Measurements from ENCODE around the gene BOD1L1.
A peak's percentile ranks its signal among the peaks of the same experiment; 100 is the strongest.

BOD1L1 gene

GRCh38 chr4:13548059-13548983 is 79.2 kb downstream of the BOD1L1 start:
- ChIA-PET CTCF (interaction anchor here (0.7 to 1.8 kb wide), 6 partner anchors 93 to 832 kb away, joined by 3 to 10 read pairs (median 4); no protein-coding TSS in a partner anchor), POLR2A (no interaction called here)
- Histone ChIP-seq H3K9me3 (ENCODE audit: control insufficient read depth, insufficient read depth, low read depth, low read length) (no peaks in the 10 kb centered on the region), H3K27ac (ENCODE audit: extremely low read depth, low read depth, low read length) (no peak overlapping the region; the same call in 1 of the 2 replicates), H3K4me3 (ENCODE audit: low read depth, low read length) (peak overlapping the region; percentile 37), H3K36me3 (ENCODE audit: control insufficient read depth in 2 of 2, insufficient read depth in 1 of 2, low read length in 2 of 2) (no peaks in the 10 kb centered on the region), H3K4me1 (ENCODE audit: control insufficient read depth, insufficient read depth, low read length) (no peaks in the 10 kb centered on the region)
- TF ChIP-seq TRIM28 (IDR thresholded peaks at IDR 0.05; ENCODE audit: borderline replicate concordance, low read length) (no peak), ZFP69B (tag by site-specific recombination; IDR thresholded peaks at IDR 0.05) (no peak), PATZ1 (tag by site-specific recombination; IDR thresholded peaks at IDR 0.05) (no peak), ZNF391 (tag by site-specific recombination; IDR thresholded peaks at IDR 0.05; ENCODE audit: borderline replicate concordance, low read depth) (no peak), ZNF510 (tag by site-specific recombination; IDR thresholded peaks at IDR 0.05; ENCODE audit: insufficient replicate concordance) (no peak), PRDM2 (tag by site-specific recombination; IDR thresholded peaks at IDR 0.05; ENCODE audit: borderline replicate concordance) (no peak), HOXC10 (CRISPR knock-in tag; IDR thresholded peaks at IDR 0.05) (no peak), ZBTB1 (tag by site-specific recombination; IDR thresholded peaks at IDR 0.05) (no peak), ZNF571 (tag by site-specific recombination; IDR thresholded peaks at IDR 0.05) (no peak), ZNF132 (tag by site-specific recombination; IDR thresholded peaks at IDR 0.05; ENCODE audit: borderline replicate concordance) (no peak), SALL2 (tag by site-specific recombination; IDR thresholded peaks at IDR 0.05; ENCODE audit: borderline replicate concordance) (no peak), ZBTB17 (tag by site-specific recombination; IDR thresholded peaks at IDR 0.05) (no peak), KLF10 (tag by site-specific recombination; IDR thresholded peaks at IDR 0.05) (no peak)

GRCh38 chr4:13547485-13548041 is 80.0 kb downstream of the BOD1L1 start:
- ChIA-PET POLR2A (no interaction called here), CTCF (interaction anchor here (0.6 to 1.8 kb wide), 2 partner anchors 395 to 695 kb away, joined by 3 to 10 read pairs; no protein-coding TSS in a partner anchor)
- Histone ChIP-seq H3K36me3 (ENCODE audit: control insufficient read depth in 2 of 2, insufficient read depth in 1 of 2, low read length in 2 of 2) (no peaks in the 10 kb centered on the region), H3K9me3 (ENCODE audit: control insufficient read depth, insufficient read depth, low read depth, low read length) (no peaks in the 10 kb centered on the region), H3K27ac (ENCODE audit: extremely low read depth, low read depth, low read length) (no peak overlapping the region; the same call in 1 of the 2 replicates), H3K4me3 (ENCODE audit: low read depth, low read length) (peak overlapping the region; percentile 37), H3K4me1 (ENCODE audit: control insufficient read depth, insufficient read depth, low read length) (no peaks in the 10 kb centered on the region)
- 0 out of 2 replicates have a peak, but pooled peaks have one; percentile 11 for TF ChIP-seq ZIC2 (tag by site-specific recombination; IDR thresholded peaks at IDR 0.05)
- TF ChIP-seq ZBTB8A (tag by site-specific recombination; IDR thresholded peaks at IDR 0.05) = peak; percentile 82
- peak; percentile 86 for TF ChIP-seq ZBTB26 (tag by site-specific recombination; optimal IDR thresholded peaks at IDR 0.05)
- 0 out of 2 replicates have a peak, but pooled peaks have one; percentile 45 for TF ChIP-seq ZNF561 (tag by site-specific recombination; IDR thresholded peaks at IDR 0.05; ENCODE audit: borderline replicate concordance)
- peak; percentile 61 for TF ChIP-seq KLF1 (tag by site-specific recombination; IDR thresholded peaks at IDR 0.05)
- TF ChIP-seq ZBTB11 (tag by site-specific recombination; conservative IDR thresholded peaks at IDR 0.05; ENCODE audit: low read depth) = peak; percentile 24; the same call in 1 of the 2 replicates
- TF ChIP-seq ZNF423 (tag by site-specific recombination; IDR thresholded peaks at IDR 0.05) = peak; percentile 51; the same call in 1 of the 2 replicates
